ENCODE data around the gene CCNB3. TPM values are rescaled to one million over a fixed set of nuclear protein-coding genes. Genes with fewer than 3 reads are reported as not detected.

CCNB3 gene
- total RNA-seq, 2 donors from 2014 or later = 0.33 to 0.78 TPM

DNA sequence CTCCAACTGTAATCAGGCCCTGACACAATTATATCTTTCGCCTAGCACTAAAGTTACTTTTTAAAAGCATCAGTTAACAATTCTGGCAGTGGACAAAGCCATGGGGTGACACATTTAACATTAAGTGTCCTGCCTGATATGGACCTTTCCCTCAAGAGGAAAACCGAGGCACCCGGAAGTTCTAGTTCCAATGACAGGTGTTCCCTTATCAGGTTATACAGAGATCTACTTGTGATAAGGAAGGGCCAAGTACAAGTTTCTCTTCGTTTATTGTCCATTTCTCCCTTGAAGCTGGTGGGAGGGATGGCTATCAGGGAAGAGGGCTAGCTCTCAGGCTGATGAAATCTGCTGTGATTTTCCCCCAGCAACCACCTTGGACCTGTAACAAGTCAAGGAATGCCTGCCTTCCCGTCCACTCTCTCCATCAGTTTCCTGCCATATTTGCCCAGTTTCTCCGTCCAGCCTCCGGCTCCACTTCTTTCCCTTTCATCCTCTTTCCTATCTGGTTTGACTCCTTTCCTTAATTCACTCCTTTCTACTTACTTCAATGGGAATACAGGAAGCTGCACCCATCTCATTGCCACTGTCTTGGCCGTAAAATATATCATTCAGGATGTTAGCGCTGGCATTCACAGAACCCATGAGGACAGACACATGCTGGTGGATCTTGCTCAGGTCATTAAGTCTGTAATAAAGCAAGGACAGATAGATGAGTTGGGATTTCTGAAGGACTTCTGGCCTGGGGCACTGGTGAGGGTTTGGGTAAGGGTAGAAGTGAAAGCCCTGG lies 171.1 kb downstream of the CCNB3 start:
- Histone ChIP-seq H3K4me1 (no peaks in the 10 kb centered on the region), H3K27ac (no peak overlapping the region), H3K4me3 (no peak overlapping the region), H3K9me3 (no peaks in the 10 kb centered on the region), H3K36me3 (replicated peaks in 1 of 2; ENCODE audit: insufficient read depth in 1 of 2, low read depth in 2 of 2) (no peaks in the 10 kb centered on the region), H3K27me3 (no peaks in the 10 kb centered on the region)
- TF ChIP-seq, protein P1, sequence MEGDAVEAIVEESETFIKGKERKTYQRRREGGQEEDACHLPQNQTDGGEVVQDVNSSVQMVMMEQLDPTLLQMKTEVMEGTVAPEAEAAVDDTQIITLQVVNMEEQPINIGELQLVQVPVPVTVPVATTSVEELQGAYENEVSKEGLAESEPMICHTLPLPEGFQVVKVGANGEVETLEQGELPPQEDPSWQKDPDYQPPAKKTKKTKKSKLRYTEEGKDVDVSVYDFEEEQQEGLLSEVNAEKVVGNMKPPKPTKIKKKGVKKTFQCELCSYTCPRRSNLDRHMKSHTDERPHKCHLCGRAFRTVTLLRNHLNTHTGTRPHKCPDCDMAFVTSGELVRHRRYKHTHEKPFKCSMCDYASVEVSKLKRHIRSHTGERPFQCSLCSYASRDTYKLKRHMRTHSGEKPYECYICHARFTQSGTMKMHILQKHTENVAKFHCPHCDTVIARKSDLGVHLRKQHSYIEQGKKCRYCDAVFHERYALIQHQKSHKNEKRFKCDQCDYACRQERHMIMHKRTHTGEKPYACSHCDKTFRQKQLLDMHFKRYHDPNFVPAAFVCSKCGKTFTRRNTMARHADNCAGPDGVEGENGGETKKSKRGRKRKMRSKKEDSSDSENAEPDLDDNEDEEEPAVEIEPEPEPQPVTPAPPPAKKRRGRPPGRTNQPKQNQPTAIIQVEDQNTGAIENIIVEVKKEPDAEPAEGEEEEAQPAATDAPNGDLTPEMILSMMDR (IDR thresholded peaks at IDR 0.05) = no peak
- no peak for TF ChIP-seq POLR2A (IDR thresholded peaks at IDR 0.05)
- intact Hi-C loops (cut with DNase I) = no loop called here
- ATAC-seq = no peak
- DNase-seq = no peak
- WGBS, 2 donors = 78 to 97% methylated on average over 6 to 9 of the region's 9 CpGs

DNA sequence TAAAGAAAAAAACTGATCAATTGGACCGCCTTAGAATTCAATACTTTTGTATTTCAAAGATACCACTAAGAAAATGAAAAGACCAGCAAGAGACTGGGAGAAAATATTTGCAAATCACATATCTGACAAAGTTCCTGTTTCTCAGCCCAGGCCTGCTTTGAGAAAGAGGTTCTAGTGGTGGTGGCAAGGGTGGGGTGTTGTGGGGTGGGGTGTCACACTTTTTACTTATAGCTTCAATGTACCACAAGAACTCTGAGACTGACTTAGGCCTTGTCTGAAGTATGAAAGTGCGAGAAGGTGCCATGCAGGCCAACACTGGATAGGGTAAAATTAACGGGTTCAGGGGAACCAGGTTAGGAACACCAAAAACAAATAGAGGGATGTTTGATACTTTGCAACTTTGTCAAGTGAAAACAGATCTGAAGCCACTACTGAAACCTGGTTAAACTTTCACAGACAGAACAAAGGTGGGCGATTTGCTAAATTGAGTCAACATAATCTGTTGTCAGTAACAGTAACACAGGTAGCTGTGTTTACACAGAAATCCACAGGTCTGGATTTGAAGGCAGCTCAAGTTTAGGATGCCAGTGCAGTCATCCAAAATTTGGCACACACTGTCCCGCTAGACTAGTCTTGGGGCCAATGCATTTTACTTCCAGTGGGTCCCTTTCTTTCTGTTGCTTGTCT lies 177.3 kb downstream of the CCNB3 start:
- no peaks in the 10 kb centered on the region for H3K36me3 ChIP-seq (replicated peaks in 1 of 2; ENCODE audit: insufficient read depth in 1 of 2, low read depth in 2 of 2)
- no peak overlapping the region for H3K4me3 ChIP-seq
- WGBS, 2 donors = 56 to 66% methylated on average over 5 of the region's 5 CpGs
- ATAC-seq = no peak
- no peak for TF ChIP-seq POLR2A (IDR thresholded peaks at IDR 0.05)
- TF ChIP-seq, protein P1 (IDR thresholded peaks at IDR 0.05) = no peak
- intact Hi-C loops (cut with DNase I) = no loop called here
- no peak for DNase-seq
- H3K27me3 ChIP-seq = no peaks in the 10 kb centered on the region
- no peaks in the 10 kb centered on the region for H3K4me1 ChIP-seq
- no peak overlapping the region for H3K27ac ChIP-seq
- no peaks in the 10 kb centered on the region for H3K9me3 ChIP-seq

DNA sequence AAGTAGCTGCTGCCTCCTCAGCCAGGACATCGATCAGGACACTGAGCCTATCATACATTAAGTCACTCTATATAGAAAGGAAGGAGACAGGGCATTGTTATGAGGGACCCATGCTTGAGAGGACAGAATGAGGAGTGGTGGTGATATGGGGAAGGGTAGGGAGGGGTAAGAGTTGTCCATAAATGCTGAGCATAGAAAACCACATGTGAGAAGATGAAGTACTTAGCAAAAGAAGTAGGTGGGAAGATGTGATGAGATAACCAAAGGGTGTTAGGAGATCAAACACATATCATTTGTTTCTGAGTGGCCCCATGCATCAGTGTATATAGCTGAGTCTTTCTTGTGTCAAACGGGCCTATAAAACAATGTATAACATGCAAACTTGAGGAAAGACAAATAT lies 182.0 kb downstream of the CCNB3 start:
- 59 to 66% methylated on average over 2 of the region's 2 CpGs for WGBS, 2 donors

DNA sequence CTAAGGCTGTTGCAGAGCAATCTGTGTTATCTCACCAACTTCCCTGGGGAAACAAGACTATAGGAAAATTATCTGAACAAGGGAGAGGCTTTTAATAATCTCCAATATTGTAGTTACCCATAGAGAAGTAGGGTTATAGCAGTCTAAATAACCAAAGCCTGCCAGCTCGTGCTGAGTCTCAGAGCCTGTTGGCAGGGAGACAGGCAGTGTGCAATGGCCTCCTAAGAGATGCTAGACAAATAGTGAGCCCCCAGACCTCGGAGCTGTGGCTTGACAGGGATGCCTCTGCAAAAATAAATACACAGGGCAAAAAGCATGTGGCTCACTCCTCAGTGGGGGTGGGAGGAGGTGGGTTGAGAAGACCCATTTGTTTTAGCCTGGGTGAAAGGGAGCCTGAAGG lies 189.3 kb downstream of the CCNB3 start:
- Histone ChIP-seq H3K4me3 (no peak overlapping the region), H3K4me1 (no peaks in the 10 kb centered on the region), H3K9me3 (no peaks in the 10 kb centered on the region), H3K27ac (no peak overlapping the region), H3K27me3 (no peaks in the 10 kb centered on the region), H3K36me3 (replicated peaks in 1 of 2; ENCODE audit: insufficient read depth in 1 of 2, low read depth in 2 of 2) (no peaks in the 10 kb centered on the region)
- DNase-seq (no peak), ATAC-seq (no peak)
- 11 to 21% methylated on average over 2 of the region's 2 CpGs for WGBS, 2 donors
- no peak for TF ChIP-seq POLR2A (IDR thresholded peaks at IDR 0.05)
- TF ChIP-seq, protein P1 (IDR thresholded peaks at IDR 0.05) = no peak
- intact Hi-C loops (cut with DNase I) = no loop called here

More for the DNA sequence above, 182.0 kb downstream of the CCNB3 start:
- Histone ChIP-seq H3K36me3 (replicated peaks in 1 of 2; ENCODE audit: insufficient read depth in 1 of 2, low read depth in 2 of 2) (no peaks in the 10 kb centered on the region), H3K27me3 (no peaks in the 10 kb centered on the region), H3K4me1 (no peaks in the 10 kb centered on the region), H3K4me3 (no peak overlapping the region), H3K27ac (no peak overlapping the region), H3K9me3 (no peaks in the 10 kb centered on the region)
- intact Hi-C loops (cut with DNase I) = no loop called here
- DNase-seq (no peak), ATAC-seq (no peak)
- TF ChIP-seq, protein P1 (IDR thresholded peaks at IDR 0.05) = no peak
- no peak for TF ChIP-seq POLR2A (IDR thresholded peaks at IDR 0.05)

Small RNA genes within 50 kb of the gene (small RNA-seq; reads per million reads assigned to genes)
- gene PYY3 = not detected
- gene RF00019 = not detected

Other genes with a start within 250 kb of the CCNB3 start
- not detected for gene AKAP4, start 3.8 kb upstream of the CCNB3 start, total RNA-seq